ENCODE results near the gene RINL. TPM values are rescaled to one million over a fixed set of nuclear protein-coding genes. Genes with fewer than 3 reads are reported as not detected.

The RINL gene
- total RNA-seq, 1 experiment from 2014 or later = 14.5 TPM

GRCh38 chr19:38841180-38841766 lies 36.8 kb downstream of the RINL start (continued):
- TF ChIP-seq E2F4 (CRISPR knock-in tag; IDR thresholded peaks at IDR 0.05; ENCODE audit: borderline replicate concordance, low read depth) = no peak
- no peak for TF ChIP-seq HMGA2 (CRISPR knock-in tag; IDR thresholded peaks at IDR 0.05)
- TF ChIP-seq NFE2L1 (CRISPR knock-in tag; IDR thresholded peaks at IDR 0.05) = no peak

GRCh38 chr19:38840583-38840968 lies 37.5 kb downstream of the RINL start:
- CTCF ChIA-PET = no interaction called here
- TF ChIP-seq ZNF671 (CRISPR knock-in tag; IDR thresholded peaks at IDR 0.05) = peak; percentile 22; the same call in 1 of the 2 replicates
- TF ChIP-seq SP1 (CRISPR knock-in tag; conservative IDR thresholded peaks at IDR 0.05) = no peak
- TF ChIP-seq USF1 (CRISPR knock-in tag; IDR thresholded peaks at IDR 0.05) = no peak
- TF ChIP-seq PRRX2 (CRISPR knock-in tag; IDR thresholded peaks at IDR 0.05) = 0 out of 2 replicates have a peak, but pooled peaks have one; percentile 31
- POLR2A ChIA-PET = interaction anchor here (0.8 kb wide), 1 partner anchor 9 kb away, joined by 4 read pairs; the partner anchor contains the start of gene ECH1
- H3K36me3 Mint-ChIP-seq = peaks cover 94% of the 10 kb centered on the region
- no peak overlapping the region for H3K4me3 Mint-ChIP-seq
- DNase-seq (ENCODE audit: low spot score) (no peak), ATAC-seq (no peak)
- H3K27me3 Mint-ChIP-seq (ENCODE audit: low read depth) = no peaks in the 10 kb centered on the region
- peak overlapping the region; percentile 79 for H3K27ac Mint-ChIP-seq
- H3K9me3 Mint-ChIP-seq = no peaks in the 10 kb centered on the region
- peaks cover 3% of the 10 kb centered on the region; the same call in 1 of the 2 replicates for H3K4me1 Mint-ChIP-seq

GRCh38 chr19:38839816-38840582 lies 38.1 kb downstream of the RINL start:
- Mint-ChIP-seq H3K36me3 (peaks cover 92% of the 10 kb centered on the region), H3K4me3 (no peak overlapping the region), H3K4me1 (no peaks in the 10 kb centered on the region), H3K27me3 (ENCODE audit: low read depth) (no peaks in the 10 kb centered on the region), H3K27ac (no peak overlapping the region), H3K9me3 (no peaks in the 10 kb centered on the region)
- ATAC-seq = no peak
- CTCF ChIA-PET = no interaction called here
- POLR2A ChIA-PET = no interaction called here
- no peak for TF ChIP-seq PRDM15 (CRISPR knock-in tag; IDR thresholded peaks at IDR 0.05)
- TF ChIP-seq TEAD1 (CRISPR knock-in tag; IDR thresholded peaks at IDR 0.05) = no peak
- no peak for TF ChIP-seq ATF2 (CRISPR knock-in tag; IDR thresholded peaks at IDR 0.05; ENCODE audit: borderline replicate concordance, low read depth)
- TF ChIP-seq ATF6 (CRISPR knock-in tag; IDR thresholded peaks at IDR 0.05) = no peak
- TF ChIP-seq ZNF232 (CRISPR knock-in tag; IDR thresholded peaks at IDR 0.05) = no peak
- no peak for TF ChIP-seq FOXJ3 (CRISPR knock-in tag; IDR thresholded peaks at IDR 0.05; ENCODE audit: borderline replicate concordance)
- DNase-seq (ENCODE audit: low spot score) = no peak

Data from WTC11 (cell line).